ENCODE data around the gene GALNT2.

Gene GALNT2

GRCh38 chr1:230195199-230195598 lies 128.2 kb downstream of the GALNT2 start:
- TF ChIP-seq CTCF (IDR thresholded peaks at IDR 0.05; ENCODE audit: borderline replicate concordance, insufficient read depth, low read depth, low read length): no peak
- no peak overlapping the region for H3K4me3 ChIP-seq (ENCODE audit: low read depth, low read length)

- no peak overlapping the region for H3K4me3 ChIP-seq (ENCODE audit: low read depth, low read length)
- no peak for TF ChIP-seq CTCF (IDR thresholded peaks at IDR 0.05; ENCODE audit: borderline replicate concordance, insufficient read depth, low read depth, low read length)
Measured at GRCh38 chr1:230196077-230196476, 129.0 kb downstream of the GALNT2 start.

- H3K4me3 ChIP-seq (ENCODE audit: low read depth, low read length): no peak overlapping the region
- no peak for TF ChIP-seq CTCF (IDR thresholded peaks at IDR 0.05; ENCODE audit: borderline replicate concordance, insufficient read depth, low read depth, low read length)
Measured at GRCh38 chr1:230197644-230198567, 130.9 kb downstream of the GALNT2 start.

GRCh38 chr1:230199034-230199433 lies 132.0 kb downstream of the GALNT2 start:
- H3K4me3 ChIP-seq (ENCODE audit: low read depth, low read length): no peak overlapping the region
- TF ChIP-seq CTCF (IDR thresholded peaks at IDR 0.05; ENCODE audit: borderline replicate concordance, insufficient read depth, low read depth, low read length): no peak

- no peak for TF ChIP-seq CTCF (IDR thresholded peaks at IDR 0.05; ENCODE audit: borderline replicate concordance, insufficient read depth, low read depth, low read length)
- H3K4me3 ChIP-seq (ENCODE audit: low read depth, low read length): no peak overlapping the region
Measured at GRCh38 chr1:230199554-230199953, 132.5 kb downstream of the GALNT2 start.

- TF ChIP-seq CTCF (IDR thresholded peaks at IDR 0.05; ENCODE audit: borderline replicate concordance, insufficient read depth, low read depth, low read length): no peak
- H3K4me3 ChIP-seq (ENCODE audit: low read depth, low read length): no peak overlapping the region
Measured at GRCh38 chr1:230200276-230200675, 133.2 kb downstream of the GALNT2 start.

GRCh38 chr1:230201445-230201844 lies 134.4 kb downstream of the GALNT2 start:
- no peak for TF ChIP-seq CTCF (IDR thresholded peaks at IDR 0.05; ENCODE audit: borderline replicate concordance, insufficient read depth, low read depth, low read length)
- H3K4me3 ChIP-seq (ENCODE audit: low read depth, low read length): no peak overlapping the region

Measured in GM12875 (cell line).